Sigmoid colon (tissue), 7 donors: ENCODE data around the gene TRAPPC12. TPM values are rescaled to one million over a fixed set of nuclear protein-coding genes. Genes with fewer than 3 reads are reported as not detected.

ENCODE experiments used
- DNase-seq: peaks from one replicate; pipeline ENCODE4 v3.0.0-alpha.2; 2019
- H3K27ac ChIP-seq, 4 donors: fragments of 200-600 bp; sonication (generic); one replicate each; pipeline ENCODE4 v1.5.1; 2016 to 2019; ENCODE audit warnings: mild to moderate bottlenecking in 1 of 4
- H3K27me3 ChIP-seq, 3 donors: fragments of 200-600 bp; sonication (generic); one replicate each; pipeline ENCODE4 v1.5.1; 2019; ENCODE audit warnings: mild to moderate bottlenecking in 1 of 3
- H3K36me3 ChIP-seq, 4 donors: fragments of 200-600 bp; sonication (generic); one replicate each; pipeline ENCODE4 v1.5.1; 2016 to 2019
- H3K4me1 ChIP-seq, 4 donors: fragments of 200-600 bp; sonication (generic); one replicate each; pipeline ENCODE4 v1.5.1; 2017 to 2019
- H3K4me3 ChIP-seq, 4 donors: fragments of 200-600 bp; sonication (generic); one replicate each; pipeline ENCODE4 v1.5.1; 2017 to 2019; ENCODE audit warnings: mild to moderate bottlenecking in 2 of 4, moderate library complexity in 1 of 4
- H3K9me3 ChIP-seq, 4 donors: fragments of 200-600 bp in 3 of 4; sonication (generic) in 3 of 4; one replicate each; pipeline versions ENCODE4 v1.5.1 to v1.6.1; 2013 to 2019
- EP300 ChIP-seq, 4 donors: sonication (generic); formaldehyde crosslinking; IDR thresholded peaks; one replicate each; pipeline ENCODE4 v1.6.1; 2017; ENCODE audit warnings: antibody characterized with exemption in 4 of 4
- POLR2A ChIP-seq, 2 donors: fragments of 450-650 bp; IDR thresholded peaks; one replicate each; pipeline ENCODE4 v1.6.1; 2016; ENCODE audit warnings: antibody characterized with exemption in 2 of 2, mild to moderate bottlenecking in 2 of 2, moderate library complexity in 2 of 2
- POLR2AphosphoS5 ChIP-seq, 4 donors: sonication (generic); formaldehyde crosslinking; IDR thresholded peaks; one replicate each; pipeline ENCODE4 v1.6.1; 2017; ENCODE audit warnings: antibody characterized with exemption in 4 of 4
- WGBS, 2 donors: extraction: QIAGEN DNeasy Blood & Tissue Kit; methylation state at CpG; one replicate each; pipeline ENCODE4 v1.1.7; 2013; 5-methylcytosine and 5-hydroxymethylcytosine counted together
- intact Hi-C: fragments of 100-400 bp; cut with DNase I; formaldehyde crosslinking; loops from one replicate; pipeline ENCODE4 v1.15.1; 2023
- polyA plus RNA-seq, 3 donors: library from polyadenylated mRNA; stranded (reverse); fragments of 200-250 nt; gene quantifications; one replicate each; pipeline ENCODE4 v1.2.3, GENCODE V29; 2013
- total RNA-seq, 4 donors: library from RNA; depleted of rRNA; stranded (reverse); fragments of >200 nt; gene quantifications; one replicate each; pipeline ENCODE4 v1.1.0, GENCODE V29; 2016
- TF ChIP-seq, protein P1 (sequence below), 4 experiments: fragments of 450-650 bp in 3 of 4; fragments of 200-600 bp in 1 of 4; IDR thresholded peaks; one replicate each; pipeline ENCODE4 v1.5.1; 2016 to 2019; ENCODE audit warnings: antibody characterized with exemption in 4 of 4, mild to moderate bottlenecking in 3 of 4, moderate library complexity in 2 of 4
- donor health status: healthy with polysubstance abuse.
- donor health status: Bipolar disorder and iron deficiency.
- donor health status: healthy.

Gene TRAPPC12
- total and polyA plus RNA-seq, 7 donors = 22.7 to 79.5 (median 50.5) TPM

DNA sequence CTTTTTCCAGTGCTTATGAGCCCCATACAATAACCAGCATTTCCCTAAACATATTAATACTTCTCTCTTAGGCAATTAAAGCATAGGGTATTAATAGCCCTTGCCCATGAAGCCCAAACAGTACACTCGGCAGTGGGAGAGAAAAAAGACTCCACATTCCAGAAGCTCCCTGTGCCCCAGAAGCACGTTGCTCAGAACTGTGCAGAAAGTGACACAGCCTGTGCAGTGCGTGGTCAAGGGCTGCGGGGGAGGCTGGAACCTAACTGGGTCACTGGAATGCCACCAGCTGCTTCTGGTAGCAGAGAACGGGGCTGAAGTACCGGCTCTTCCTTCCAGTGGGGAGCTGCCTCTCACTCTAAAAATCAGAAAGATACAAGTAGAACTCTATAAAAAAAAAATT, 34.6 kb upstream of the TRAPPC12 start:
- DNase-seq = no peak
- H3K4me3 ChIP-seq = no peak overlapping the region
- intact Hi-C loops = no loop called here
- no peaks in the 10 kb centered on the region for H3K4me1 ChIP-seq
- no peak overlapping the region for H3K27ac ChIP-seq
- WGBS, 2 donors = 93 to 98% methylated on average over 6 of the region's 6 CpGs
- no peaks in the 10 kb centered on the region for H3K27me3 ChIP-seq
- H3K36me3 ChIP-seq = no peaks in the 10 kb centered on the region
- TF ChIP-seq POLR2A (IDR thresholded peaks at IDR 0.05) (no peak), POLR2AphosphoS5 (IDR thresholded peaks at IDR 0.05) (no peak)
- TF ChIP-seq, protein P1, sequence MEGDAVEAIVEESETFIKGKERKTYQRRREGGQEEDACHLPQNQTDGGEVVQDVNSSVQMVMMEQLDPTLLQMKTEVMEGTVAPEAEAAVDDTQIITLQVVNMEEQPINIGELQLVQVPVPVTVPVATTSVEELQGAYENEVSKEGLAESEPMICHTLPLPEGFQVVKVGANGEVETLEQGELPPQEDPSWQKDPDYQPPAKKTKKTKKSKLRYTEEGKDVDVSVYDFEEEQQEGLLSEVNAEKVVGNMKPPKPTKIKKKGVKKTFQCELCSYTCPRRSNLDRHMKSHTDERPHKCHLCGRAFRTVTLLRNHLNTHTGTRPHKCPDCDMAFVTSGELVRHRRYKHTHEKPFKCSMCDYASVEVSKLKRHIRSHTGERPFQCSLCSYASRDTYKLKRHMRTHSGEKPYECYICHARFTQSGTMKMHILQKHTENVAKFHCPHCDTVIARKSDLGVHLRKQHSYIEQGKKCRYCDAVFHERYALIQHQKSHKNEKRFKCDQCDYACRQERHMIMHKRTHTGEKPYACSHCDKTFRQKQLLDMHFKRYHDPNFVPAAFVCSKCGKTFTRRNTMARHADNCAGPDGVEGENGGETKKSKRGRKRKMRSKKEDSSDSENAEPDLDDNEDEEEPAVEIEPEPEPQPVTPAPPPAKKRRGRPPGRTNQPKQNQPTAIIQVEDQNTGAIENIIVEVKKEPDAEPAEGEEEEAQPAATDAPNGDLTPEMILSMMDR (IDR thresholded peaks at IDR 0.05) = no peak
- no peaks in the 10 kb centered on the region for H3K9me3 ChIP-seq

DNA sequence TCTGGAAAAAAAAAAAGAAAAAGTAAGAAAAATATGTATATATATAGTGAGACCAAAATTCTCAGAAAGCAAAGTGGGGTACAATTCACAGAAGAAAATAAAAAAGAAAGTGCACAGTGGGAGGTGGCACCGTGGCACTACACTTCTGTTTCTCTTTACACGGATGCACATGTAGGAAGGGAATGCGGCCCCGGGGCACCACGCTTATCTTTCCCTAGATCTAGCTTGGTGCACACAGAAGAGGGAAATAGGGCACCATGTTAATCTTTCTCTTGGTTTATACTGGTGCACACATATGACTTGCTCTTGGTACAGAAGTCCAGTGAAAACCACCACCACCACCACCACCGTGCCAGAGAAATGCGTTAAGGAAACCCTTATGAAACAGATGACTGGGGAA, 33.9 kb upstream of the TRAPPC12 start:
- no peaks in the 10 kb centered on the region for H3K36me3 ChIP-seq
- TF ChIP-seq POLR2A (IDR thresholded peaks at IDR 0.05) (no peak), EP300 (IDR thresholded peaks at IDR 0.05) (no peak), POLR2AphosphoS5 (IDR thresholded peaks at IDR 0.05) (no peak)
- TF ChIP-seq, protein P1 (IDR thresholded peaks at IDR 0.05) = no peak
- H3K4me1 ChIP-seq = no peaks in the 10 kb centered on the region
- H3K9me3 ChIP-seq = no peaks in the 10 kb centered on the region
- 90 to 96% methylated on average over 7 of the region's 7 CpGs for WGBS, 2 donors
- H3K4me3 ChIP-seq = no peak overlapping the region
- H3K27me3 ChIP-seq = no peaks in the 10 kb centered on the region
- no peak for DNase-seq
- intact Hi-C loops = no loop called here
- H3K27ac ChIP-seq = no peak overlapping the region

DNA sequence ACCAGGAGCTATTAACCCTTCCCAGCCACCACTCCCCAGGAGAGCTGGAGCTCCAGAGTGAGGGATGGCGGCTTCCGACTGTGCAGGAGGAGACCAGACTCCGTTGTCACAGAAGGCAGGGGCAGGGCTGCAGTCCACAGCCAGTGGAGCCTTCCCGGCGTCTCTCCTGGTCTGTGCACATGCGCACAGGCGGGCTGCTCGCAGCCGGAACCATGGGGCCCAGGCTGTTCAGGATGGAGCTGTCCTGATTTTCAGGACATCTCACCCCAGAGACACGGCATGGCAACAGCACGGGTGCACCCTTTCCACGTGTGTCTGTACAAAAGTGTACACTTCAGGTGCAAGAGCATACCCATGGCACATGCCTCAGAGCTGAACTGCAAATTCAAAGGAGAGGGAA, 30.7 kb upstream of the TRAPPC12 start:
- Histone ChIP-seq H3K27me3 (no peaks in the 10 kb centered on the region), H3K9me3 (no peaks in the 10 kb centered on the region), H3K27ac (no peak overlapping the region), H3K36me3 (peaks cover 0 to 15% (median 3%) of the 10 kb centered on the region in 4 donors), H3K4me1 (no peaks in the 10 kb centered on the region), H3K4me3 (no peak overlapping the region)
- intact Hi-C loops = no loop called here
- TF ChIP-seq POLR2A (IDR thresholded peaks at IDR 0.05) (no peak), POLR2AphosphoS5 (IDR thresholded peaks at IDR 0.05) (no peak), EP300 (IDR thresholded peaks at IDR 0.05) (no peak)
- TF ChIP-seq, protein P1 (IDR thresholded peaks at IDR 0.05) = no peak
- DNase-seq = no peak
- 93 to 95% methylated on average over 12 of the region's 12 CpGs for WGBS, 2 donors

DNA sequence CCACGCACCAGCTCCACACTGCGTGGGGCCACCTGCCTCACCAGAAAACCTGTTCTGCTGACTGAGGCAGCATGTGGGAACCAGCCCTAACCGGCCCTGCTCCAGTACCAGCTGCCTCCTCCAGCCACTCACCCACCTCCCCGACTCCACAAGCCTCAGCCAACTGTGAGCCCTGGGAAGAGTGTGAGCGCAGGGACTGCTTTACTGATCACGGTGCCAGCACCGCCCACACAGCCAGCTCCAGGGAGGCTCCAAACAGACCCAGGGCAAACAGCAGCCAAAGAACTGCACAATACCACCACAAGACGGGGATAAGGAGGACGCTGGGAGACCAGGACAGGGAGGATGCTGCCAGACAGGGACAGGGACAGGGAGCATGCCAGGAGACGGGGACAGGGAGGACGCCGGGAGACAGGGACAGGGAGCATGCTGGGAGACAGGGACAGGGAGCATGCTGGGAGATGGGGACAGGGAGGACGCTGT, 30.2 kb upstream of the TRAPPC12 start:
- H3K27ac ChIP-seq = no peak overlapping the region
- H3K4me1 ChIP-seq = no peaks in the 10 kb centered on the region
- H3K27me3 ChIP-seq = no peaks in the 10 kb centered on the region
- no peak for DNase-seq
- peaks cover 0 to 19% (median 3%) of the 10 kb centered on the region in 4 donors for H3K36me3 ChIP-seq
- intact Hi-C loops = no loop called here
- H3K4me3 ChIP-seq = no peak overlapping the region
- 89 to 90% methylated on average over 13 of the region's 13 CpGs for WGBS, 2 donors
- TF ChIP-seq, protein P1 (IDR thresholded peaks at IDR 0.05) = no peak
- no peak for TF ChIP-seq POLR2A (IDR thresholded peaks at IDR 0.05)
- no peak for TF ChIP-seq EP300 (IDR thresholded peaks at IDR 0.05)
- no peak for TF ChIP-seq POLR2AphosphoS5 (IDR thresholded peaks at IDR 0.05)
- no peaks in the 10 kb centered on the region for H3K9me3 ChIP-seq

DNA sequence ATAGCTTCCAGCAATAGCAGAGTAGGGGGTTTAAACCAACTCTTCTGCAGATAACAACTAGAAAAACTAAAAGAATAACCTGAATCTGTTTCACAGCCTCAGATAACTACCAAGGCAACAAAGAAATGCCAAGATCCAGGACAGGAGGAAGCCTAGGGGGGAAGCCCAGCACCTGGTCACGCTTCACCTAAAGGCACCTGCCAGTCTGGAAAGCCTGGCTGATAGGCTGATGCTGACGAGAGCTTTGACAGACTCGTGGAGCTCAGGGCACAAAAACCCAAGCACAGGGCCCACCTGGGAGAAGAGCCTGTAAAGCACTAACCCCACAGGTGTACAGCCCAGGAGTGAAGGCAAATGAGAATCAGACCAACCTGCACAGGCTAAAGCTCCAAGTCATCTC, 24.5 kb upstream of the TRAPPC12 start:
- intact Hi-C loops = no loop called here
- no peak overlapping the region for H3K27ac ChIP-seq
- no peaks in the 10 kb centered on the region for H3K9me3 ChIP-seq
- H3K27me3 ChIP-seq = no peaks in the 10 kb centered on the region
- peaks cover 0 to 19% (median 3%) of the 10 kb centered on the region in 4 donors for H3K36me3 ChIP-seq
- WGBS, 2 donors = 96 to 97% methylated on average over 3 of the region's 3 CpGs
- TF ChIP-seq POLR2A (IDR thresholded peaks at IDR 0.05) = no peak
- TF ChIP-seq POLR2AphosphoS5 (IDR thresholded peaks at IDR 0.05) = no peak
- TF ChIP-seq, protein P1 (IDR thresholded peaks at IDR 0.05) = no peak
- TF ChIP-seq EP300 (IDR thresholded peaks at IDR 0.05) = no peak
- DNase-seq = no peak
- H3K4me3 ChIP-seq = no peak overlapping the region
- H3K4me1 ChIP-seq = no peaks in the 10 kb centered on the region
